Fibroblast of skin of scalp (primary cell): ENCODE results near the gene HOXA5.

ENCODE experiments used
- DNase-seq: peaks from one replicate; pipeline ENCODE4 v3.0.0-alpha.2; 2013

HOXA5 gene

DNA sequence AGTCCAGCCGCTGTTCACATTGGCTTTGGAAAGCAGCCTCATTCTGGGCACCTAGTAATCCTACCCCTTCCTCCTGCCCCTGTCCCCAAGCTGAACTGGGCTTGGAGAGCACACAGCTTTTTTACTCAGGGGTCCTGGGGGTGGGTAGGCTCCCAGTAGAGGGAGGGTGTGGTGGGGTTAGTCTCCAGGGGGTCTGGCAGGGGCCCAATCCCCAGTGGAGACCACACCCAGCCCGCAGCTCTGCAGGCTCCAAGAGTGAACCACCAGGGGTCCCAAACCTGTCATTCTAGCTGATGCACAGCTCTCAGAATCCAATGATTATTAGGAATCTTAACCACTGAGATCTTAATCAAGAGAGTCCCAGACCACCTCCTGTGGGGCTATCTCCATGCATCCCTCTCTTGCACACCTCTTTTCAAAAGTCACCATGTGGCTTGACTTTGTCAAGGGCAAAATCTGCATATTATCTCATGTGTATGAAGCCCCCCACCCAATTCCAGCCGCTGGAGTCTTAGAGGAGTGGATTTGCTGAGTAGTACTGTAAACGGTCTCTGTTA lies 38.9 kb upstream of the HOXA5 start:
- DNase-seq: no peak

DNA sequence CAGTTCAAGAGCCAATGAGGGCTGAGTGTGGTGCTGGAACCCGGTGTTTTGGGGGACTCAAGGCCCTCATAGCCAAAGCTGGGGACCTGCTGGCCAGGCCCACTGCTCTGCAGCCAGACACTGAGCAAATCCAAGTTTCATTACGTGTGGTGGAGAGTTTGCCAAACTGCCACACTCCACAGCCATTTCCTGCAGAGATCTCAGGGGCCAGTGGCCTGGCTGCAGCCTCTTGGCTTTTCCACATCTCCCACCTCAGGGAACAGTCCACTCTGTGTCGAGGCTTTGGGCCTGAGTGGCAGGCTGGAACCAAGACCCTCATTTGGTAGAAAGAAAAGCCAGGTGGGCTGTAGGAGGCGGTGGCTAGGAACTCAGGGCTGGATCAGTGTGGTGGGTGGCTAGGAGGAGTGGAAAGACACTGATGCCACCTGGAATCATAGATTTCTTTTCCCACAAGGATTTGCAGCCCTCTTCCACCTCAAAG lies 38.4 kb upstream of the HOXA5 start:
- no peak for DNase-seq

DNA sequence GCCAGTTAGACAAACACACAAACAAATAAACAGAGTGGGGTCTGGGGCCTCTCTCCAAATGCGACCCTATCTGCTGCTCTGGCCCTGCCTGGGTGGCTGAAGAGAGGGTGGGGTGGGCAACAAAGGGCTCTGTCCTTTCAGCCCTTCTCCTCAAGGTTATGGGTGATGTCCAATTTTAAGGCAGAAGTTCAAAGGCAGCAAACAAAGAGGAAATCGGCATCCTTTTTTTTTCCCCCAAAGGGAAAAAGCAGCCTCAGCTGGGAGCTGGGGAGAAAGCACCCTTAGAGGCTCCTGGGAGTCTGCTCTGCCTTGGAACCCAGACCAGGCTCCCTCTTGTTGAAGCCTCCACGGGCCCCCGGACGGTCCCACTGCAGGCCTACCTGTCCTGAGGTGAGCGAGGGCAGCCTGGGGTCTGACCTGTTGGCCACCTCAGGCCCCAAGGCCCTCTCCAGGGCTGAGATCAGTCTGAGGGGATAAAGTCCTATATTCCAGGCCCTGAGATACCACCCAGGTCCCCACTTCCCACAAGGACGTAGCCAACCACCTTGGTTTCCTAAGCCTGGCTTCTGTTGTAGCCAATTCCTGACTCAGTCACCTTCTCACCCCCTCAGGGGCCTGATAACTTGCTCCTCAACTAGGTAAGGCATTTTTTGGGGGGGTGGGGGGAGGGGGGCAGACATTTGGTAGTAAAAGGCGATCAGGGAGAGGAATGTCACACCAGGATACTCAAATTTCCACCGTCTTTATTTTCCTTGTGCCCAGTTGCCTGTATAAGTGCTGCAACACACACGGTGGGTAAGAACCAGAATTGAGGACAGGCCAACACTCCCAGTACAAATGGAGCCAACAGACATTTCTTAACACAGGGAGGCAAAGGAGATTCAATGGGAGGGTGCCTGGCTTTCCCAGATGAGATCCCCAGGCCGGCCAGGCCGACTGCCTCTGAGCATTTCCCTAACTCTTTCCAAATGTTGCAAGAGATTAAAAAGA lies 37.2 kb upstream of the HOXA5 start:
- no peak for DNase-seq

DNA sequence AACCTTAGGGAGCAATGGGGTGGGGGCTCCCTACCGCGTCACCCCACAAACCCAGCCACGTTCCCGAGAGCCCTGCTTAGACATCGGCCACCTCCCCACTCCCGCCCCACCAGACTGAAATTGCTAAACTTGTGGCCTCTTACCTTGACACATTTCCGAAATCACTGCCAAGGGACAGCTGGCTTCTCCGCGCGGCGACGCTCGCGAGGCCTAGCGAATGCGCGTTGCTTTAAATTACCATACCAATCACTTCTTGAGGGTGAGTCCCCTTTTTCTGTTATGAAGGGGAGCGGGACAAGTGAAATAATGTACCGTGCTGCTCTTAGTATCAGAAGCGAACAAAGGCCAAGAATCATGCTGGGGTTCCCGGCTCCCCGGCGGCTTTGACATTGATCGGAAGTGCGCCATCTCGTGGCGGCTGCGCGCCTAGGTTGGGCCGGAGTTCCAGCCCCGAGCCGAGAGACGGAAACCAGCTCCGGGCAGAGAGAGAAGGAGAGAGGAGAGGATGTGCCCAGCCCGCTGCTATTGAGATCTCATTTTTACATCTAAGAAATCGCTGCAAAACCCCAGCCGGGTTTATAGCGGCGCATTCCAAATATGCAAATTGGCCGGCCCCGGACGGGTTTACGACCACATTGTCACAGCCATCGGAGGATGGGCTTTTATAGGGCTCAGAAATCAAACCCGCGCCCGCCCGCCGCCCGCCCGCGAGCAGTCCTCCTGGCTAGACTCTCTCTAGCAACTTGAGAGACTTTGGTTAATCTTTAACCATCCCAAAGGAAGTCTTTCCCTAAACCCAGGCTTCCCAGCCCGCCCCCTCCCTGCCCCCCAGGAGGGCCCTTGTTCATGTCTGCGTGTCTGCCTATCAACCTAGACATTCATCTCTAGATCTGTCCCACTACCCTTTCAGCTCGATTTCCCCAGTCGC lies 36.3 kb upstream of the HOXA5 start:
- DNase-seq: peak; percentile 51

DNA sequence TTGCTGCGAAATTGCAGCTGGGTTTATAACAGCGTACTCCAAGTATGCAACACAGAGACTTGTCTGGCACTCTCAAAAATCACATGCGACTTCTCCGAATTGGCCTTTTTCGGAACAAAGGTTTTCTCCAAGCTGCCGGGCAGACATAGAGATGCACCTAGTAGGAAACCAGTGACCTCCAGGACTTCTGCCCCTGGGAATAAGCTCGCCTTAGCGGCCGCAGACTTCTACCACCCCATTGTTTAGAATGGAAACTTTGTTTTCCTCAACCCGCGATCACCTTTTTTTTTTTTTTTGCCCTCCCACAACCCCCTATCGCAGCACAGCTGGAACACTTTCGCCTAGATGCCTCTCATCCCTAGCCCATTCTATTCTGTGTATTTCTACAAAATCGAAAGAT lies 35.5 kb upstream of the HOXA5 start:
- DNase-seq: no peak

DNA sequence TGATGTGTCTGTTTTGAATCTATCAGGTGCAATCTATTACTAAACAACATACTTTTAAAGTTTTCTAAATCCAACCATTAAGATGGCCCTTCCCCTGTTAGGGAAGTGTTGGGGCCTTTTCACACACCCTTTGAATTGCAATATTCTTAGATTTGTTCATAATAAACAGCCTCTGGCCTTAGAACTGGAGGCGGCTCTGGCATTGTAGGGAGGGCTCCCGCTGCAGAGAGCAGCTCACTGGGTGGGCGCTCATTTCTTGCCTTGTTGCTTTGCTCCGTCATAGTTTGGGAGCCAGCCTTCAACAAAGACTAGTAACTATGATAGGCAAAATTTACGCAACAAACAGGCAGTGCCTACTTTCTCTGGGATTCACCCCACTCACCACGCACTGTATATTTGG lies 34.9 kb upstream of the HOXA5 start:
- DNase-seq: no peak

DNA sequence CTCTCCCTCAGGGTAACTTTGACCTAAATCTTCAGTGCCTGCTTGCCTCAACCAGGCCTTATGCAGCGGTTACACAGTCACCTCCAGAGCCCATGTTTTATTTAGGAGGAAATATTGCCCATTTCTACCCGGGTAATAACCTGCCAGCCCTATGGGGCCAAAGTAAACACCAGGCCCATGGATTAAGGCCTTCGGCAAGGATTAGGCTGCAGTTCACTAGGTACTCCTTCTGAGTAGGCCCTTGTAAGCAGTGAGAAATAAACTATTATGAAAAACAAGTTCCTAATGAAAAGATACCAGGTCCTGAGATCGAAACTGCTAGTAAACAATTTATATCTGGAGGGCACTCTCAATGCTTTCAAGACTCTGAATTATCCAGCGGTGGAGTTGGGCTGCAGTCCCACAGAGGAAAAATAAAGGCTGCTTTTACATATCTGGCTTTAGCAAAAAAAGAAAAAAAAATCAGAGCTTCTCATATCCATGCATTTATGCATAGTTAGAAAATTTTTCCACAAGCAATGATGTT lies 34.4 kb upstream of the HOXA5 start:
- DNase-seq: no peak

DNA sequence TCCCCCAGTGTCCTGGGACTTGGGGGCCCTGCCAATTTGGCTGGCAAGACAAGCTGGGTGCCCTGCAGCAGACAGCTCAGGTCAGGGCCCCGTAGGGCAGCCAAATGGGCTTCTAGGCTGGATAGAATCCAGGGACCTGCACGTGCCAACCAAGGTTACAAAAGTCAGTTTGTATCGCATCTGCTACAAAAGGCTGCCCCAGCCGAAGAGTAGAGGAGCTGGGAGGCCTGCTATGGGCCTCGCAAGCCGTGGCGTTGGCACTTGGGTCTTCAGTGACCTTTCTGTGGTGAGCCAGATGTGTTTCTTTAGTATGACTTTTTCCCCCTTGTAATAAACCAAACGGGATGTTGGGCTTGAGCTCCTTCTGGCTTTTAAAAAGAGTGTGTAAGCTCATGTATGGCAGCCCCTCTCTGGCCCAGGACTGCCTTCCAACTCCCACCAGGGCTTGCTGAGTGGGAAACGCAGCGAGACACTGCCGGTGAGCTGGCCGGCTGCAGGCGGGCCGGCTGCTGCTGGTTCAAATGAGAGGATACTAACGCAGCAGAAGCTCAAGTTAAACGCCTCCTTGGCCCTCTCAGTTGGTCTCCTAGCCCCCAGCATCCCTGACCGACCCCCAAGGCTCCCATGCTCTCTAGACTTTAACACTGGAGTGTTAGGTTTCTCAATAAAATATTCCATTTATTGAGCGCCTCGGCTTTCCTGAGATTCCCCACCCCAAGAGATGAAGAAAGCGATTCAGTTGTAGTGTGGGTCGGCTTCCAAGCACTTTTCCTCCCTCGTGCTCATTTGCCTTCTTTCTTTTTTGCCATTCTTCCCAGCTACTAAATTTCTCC lies 33.7 kb upstream of the HOXA5 start:
- DNase-seq: no peak

DNA sequence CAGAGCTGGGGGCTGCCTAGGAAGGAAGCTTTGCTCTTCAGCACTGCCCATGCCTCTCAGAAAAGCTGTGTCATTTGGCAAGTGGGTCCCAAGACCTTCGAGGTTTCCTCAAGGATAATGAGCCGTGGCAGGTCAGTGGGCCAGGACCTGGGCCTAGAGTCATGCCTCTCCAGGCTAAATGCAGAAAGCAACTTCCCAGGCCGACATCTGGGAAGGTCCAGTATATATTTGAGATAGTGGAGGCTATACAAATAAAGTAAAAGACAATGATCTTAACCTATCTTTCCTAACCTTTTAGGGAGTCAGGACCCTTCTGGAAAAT lies 33.0 kb upstream of the HOXA5 start:
- DNase-seq: no peak

DNA sequence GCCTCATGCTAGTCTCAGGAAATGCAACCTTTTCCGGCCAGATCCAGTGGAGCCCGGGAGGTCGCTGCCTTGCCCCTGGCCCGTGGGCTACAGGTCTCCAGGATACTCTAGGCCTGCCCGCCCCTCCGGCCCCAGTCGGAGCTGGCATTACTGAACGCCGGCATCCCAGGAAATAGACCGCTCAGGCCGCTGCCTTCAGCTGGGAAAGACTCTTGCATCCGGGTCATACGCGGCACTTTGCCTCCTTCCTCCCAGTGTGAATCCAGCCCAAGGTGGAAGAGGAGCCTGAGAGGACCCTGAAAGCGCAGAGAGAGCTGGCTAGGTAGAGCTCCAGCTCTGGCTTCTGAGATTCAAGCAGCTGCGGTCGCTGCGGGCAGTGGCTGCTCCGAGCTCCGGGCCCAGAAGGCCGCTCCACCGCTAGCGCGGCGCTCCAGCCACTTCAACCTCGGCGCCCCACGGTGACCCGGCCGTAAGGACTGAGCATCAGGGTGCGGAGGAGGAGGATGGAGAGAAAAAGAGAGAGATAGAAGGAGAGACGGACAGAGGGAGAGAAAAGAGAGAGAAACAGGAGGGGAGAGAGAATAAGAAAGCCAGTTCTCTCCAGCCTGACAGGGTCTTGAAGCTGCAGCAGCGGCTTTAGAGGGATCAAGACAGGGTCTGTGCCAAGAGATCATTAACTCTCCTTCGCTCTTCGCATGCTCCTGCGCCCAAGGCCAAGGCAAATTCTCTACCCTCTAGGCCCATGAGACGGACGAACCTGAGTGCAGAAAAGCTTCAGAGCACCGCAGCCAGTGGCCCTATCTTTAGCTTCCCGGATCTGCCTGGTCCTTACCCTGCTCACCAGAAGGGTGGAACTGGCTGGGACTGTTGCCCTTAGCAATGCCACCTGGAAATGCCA lies 32.4 kb upstream of the HOXA5 start:
- DNase-seq: no peak

DNA sequence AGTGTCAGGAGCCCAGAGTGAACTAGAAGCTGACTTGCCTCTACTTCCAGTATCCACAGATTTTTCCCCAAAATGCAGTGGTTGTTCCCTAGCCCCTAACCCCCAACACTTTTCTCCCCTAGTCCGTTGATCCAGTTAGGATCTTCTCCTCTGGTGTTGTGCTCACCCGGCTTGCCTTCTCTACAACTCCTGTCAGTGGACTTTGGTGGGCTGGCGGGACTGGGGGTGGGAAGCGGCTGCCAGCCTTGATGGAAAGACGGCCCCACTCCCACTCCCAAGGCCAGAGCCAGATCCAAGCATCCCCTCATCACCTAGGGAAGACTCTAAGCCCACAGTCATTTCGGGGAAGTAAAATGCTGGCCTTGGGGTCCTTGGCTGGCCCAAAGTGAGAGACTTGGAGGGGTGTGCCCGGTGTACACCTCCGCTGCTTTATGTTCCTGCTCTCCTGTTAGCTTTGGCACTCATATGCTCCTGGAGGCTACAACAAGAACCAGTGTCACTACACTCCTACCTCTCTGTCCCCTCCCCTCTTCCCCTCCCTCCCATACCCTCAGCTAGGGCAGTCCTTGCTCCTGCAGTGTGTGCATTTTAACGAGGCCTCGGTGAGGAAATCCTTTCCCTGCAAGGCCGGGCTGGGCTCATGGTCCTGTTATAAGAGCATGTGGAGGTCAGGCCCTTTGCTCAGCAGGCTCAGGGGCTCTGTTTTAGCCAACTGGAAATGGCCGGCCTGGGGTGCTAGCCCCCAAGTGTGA lies 31.6 kb upstream of the HOXA5 start:
- DNase-seq: no peak

DNA sequence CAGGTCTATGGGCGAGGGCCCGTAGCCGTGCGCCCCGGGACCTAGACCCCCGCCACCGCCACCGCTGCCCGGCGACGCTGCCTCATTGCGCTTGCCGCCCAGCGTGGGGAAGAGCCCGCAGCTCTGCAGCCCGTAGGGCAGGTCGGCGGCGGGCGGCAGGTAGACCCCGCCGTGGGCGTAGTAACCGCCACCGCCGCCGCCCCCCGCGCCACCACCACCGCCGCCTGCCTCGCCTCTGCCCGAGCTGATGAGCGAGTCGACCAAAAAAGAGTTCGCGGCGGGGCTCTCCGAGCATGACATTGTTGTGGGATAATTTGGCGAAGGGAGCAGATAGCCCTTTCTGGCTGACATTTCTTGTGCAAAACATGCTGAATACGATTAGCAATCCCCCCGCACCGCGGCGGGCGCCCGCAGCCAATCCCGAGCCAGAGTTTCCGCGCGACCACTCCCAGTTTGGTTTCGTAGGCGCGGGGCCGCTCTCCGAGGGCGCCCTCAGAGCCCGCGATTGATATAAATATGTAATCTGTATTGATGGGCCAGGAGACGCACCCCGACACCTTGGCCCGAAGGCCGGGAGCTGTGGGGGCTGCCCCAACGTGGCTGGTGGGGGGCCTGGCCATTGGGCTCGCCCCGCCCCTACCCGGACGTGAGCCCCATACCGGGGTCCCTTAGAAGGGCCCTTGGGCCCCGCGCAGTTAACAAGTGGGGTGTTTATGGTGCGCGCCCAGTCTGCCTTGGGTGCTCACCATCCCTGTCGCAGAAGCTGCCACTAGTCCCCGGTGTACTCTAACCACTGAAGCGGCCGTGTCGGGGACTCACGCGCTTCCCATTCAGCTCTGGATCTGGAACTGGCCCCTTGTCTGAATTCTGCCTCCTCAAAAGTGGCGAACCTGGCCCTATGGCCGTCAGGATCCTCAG lies 30.7 kb upstream of the HOXA5 start, which contains the start of gene HOXA10:
Gene HOXA10 (minus strand): TSS at position 365 of the 918 bp plus-strand sequence. CDS start 14 bp downstream, at position 351.
- DNase-seq: no peak

DNA sequence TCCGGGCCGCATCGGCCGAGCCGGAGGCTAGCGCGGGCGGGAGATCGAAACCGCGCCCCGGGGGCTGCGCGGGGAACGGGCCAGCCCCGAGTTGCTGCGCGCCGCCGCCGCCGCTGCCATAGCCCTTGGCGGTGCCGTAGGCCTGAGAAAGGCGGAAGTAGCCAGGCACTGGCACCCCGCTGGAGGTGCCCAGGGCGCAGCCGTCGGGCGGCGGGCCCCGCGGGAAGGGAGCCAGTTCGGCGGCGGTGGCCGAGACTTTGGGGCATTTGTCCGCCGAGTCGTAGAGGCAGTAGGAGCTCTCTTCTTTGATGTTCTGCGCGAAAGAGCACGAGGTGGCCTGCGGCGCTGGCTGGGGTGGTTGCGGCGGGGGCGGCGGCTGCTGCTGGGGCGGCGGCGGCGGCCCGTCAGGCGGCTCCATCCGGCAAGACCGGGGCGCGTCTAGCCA lies 30.1 kb upstream of the HOXA5 start:
- no peak for DNase-seq

DNA sequence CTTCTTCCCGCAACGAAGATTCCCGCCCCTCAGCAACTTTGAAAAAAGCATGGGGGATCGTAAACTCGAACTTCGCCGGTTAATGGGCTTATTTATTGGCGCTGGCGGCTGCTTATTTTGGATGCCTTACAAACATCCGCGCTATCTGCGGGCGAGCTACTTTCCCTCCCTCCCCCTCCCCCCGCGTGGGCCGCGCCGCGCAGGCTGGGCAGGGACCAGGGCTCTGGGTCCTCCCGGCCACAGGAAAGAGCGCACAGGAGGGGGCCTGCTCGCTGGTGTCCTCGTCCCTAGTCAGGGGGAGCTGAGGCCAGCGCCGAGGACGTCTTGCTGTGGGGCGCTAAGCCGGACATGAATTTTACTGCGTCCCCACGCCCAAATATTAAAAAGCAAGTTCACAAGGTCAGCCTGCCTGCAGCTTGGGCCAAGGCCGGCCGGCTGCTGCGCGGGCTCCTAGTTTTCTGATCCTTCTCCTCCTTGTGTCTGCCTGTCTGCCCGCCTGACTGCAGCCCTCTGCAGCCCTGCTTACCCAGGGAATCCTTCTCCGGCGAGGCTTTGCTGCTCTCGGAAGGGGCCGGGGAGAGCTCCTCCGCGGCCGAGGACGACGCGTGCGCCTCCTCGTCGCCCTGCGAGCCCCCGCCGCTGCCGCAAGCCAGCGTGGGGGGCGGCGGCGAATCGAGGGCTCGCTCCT lies 29.5 kb upstream of the HOXA5 start:
- DNase-seq: no peak

DNA sequence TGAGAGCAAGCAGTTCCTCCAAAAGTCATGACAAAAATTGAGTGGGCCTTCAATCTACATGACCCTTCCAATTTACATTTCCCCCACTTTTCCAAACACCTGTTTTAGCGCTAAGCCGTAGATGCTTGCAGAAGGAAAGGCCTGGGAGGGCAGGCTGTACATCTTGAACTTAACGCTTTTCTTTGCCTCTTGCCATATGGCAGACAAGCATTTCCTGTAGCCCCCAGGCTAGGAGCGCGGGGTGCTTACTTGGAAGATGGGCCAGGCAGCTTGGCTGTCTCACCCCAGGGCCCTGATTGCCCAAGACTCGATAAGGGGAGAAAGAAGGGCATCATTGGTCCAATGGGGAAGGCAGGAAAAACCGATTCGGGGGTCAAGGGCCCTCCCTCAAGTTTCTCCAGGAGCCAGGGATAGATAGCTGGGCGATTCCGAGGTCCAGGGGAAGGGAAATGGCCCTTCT lies 28.9 kb upstream of the HOXA5 start:
- DNase-seq: no peak

DNA sequence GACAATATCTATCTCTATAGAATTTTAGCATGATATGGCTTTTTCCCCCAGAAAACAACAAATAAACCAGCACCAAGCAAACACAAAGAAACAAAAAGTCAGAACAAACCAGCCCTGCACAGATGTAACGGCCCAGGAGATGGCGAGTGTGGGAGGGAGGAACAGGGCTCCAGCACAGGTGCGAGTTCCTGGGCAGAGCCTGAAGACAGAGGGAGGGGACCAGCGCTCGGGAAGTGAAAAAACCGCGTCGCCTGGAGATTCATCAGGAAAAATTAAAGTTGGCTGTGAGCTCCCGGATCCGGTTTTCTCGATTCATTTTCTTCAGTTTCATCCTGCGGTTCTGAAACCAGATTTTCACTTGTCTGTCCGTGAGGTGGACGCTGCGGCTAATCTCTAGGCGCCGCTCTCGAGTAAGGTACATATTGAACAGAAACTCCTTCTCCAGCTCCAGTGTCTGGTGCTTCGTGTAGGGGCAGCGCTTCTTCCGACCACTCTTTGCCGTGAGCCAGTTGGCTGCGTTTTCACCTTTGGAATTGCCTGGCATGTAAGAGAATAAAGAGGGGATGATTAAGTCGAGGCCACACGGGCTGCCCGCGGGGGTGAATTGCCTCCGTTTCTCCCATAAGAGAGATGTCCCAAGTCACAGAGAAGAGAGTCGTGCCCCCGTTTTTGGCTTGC lies 28.3 kb upstream of the HOXA5 start:
- DNase-seq: no peak

DNA sequence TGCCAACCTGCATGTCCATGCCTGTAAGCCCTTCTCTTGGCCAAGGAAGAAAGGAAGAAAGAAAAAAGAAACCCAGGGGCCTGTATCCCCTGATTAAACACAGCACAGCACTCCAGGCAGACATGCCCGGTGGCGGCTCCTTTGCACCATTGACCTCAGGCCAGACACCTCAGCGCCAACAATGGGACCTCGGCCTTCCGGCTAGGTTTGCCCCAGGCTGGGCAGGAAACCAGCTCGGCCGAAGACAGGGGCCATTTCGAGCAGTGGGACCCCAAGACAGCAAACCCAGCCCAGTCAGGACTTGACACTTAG lies 27.8 kb upstream of the HOXA5 start:
- DNase-seq: no peak
